B cell (primary cell): Measurements from ENCODE around the gene CRTC2. TPM values are rescaled to one million over a fixed set of nuclear protein-coding genes. Genes with fewer than 3 reads are reported as not detected.

Experiments used
- ATAC-seq: fragments of 200-7000 bp; cut with Tn5 transposase; one replicate; pipeline ENCODE4 v1.10.0; 2021; ENCODE audit warnings: low read depth, mild to moderate bottlenecking, moderate number of reproducible peaks, moderate library complexity
- CTCF ChIA-PET: fragments of 350-600 bp; sonication (Branson Sonifier 250); formaldehyde crosslinking; loops from one replicate; lab custom pipeline; 2021; ENCODE audit warnings: antibody characterized with exemption, inconsistent platforms; lab: Charles Lee
- POLR2A ChIA-PET: fragments of 350-600 bp; sonication (Branson Sonifier 250); formaldehyde crosslinking; loops from one replicate; lab custom pipeline; 2021; ENCODE audit warnings: antibody characterized with exemption; lab: Charles Lee
- DNase-seq: peaks from one replicate; pipeline ENCODE4 v3.0.0; 2013
- H2AFZ ChIP-seq: 2 replicates; pipeline ENCODE4 v1.6.1; 2012; ENCODE audit warnings: mild to moderate bottlenecking, low read depth, low read length; ENCODE audit not compliant: insufficient read depth, poor library complexity, severe bottlenecking
- H3K27ac ChIP-seq, 2 donors: 1 replicate in 1 of 2; 2 replicates in 1 of 2; pipeline ENCODE4 v1.5.1; 2012 to 2013; ENCODE audit warnings: low read length in 2 of 2, mild to moderate bottlenecking in 2 of 2, moderate library complexity in 1 of 2
- H3K27me3 ChIP-seq, 4 experiments: fragments of 200-600 bp in 1 of 4; sonication (generic) in 1 of 4; replicated peaks in 1 of 4; 1 replicate in 2 of 4; 2 replicates in 2 of 4; pipeline versions ENCODE4 v1.6.1 to v1.7.0; 2013 to 2016; ENCODE audit warnings: low read length in 3 of 4, mild to moderate bottlenecking in 2 of 4, mixed read lengths in 1 of 4, moderate library complexity in 1 of 4; ENCODE audit not compliant: insufficient read depth in 4 of 4, control insufficient read depth in 3 of 4; ENCODE audit errors: control extremely low read depth in 1 of 4
- H3K36me3 ChIP-seq, 2 experiments: replicated peaks in 1 of 2; 1 replicate in 1 of 2; 2 replicates in 1 of 2; pipeline versions ENCODE4 v1.6.1 to v1.7.1; 2013; ENCODE audit warnings: low read length in 1 of 2; ENCODE audit not compliant: insufficient read depth in 2 of 2, control insufficient read depth in 1 of 2; ENCODE audit errors: control extremely low read depth in 1 of 2, extremely low read depth in 1 of 2
- H3K4me1 ChIP-seq, 2 donors: fragments of 200-600 bp in 1 of 2; sonication (generic) in 1 of 2; 1 replicate in 1 of 2; 2 replicates in 1 of 2; pipeline versions ENCODE4 v1.5.1 to v1.6.1; 2013 to 2017; ENCODE audit warnings: low read length in 2 of 2; ENCODE audit not compliant: control insufficient read depth in 2 of 2, insufficient read depth in 2 of 2
- H3K4me2 ChIP-seq: replicated peaks from 2 replicates; pipeline ENCODE3; 2012; ENCODE audit warnings: mild to moderate bottlenecking, low read depth, low read length; ENCODE audit not compliant: poor library complexity, severe bottlenecking
- H3K4me3 ChIP-seq, 5 experiments: fragments of 200-600 bp in 1 of 5; sonication (generic) in 1 of 5; 1 replicate in 3 of 5; 2 replicates in 2 of 5; pipeline versions ENCODE4 v1.5.1 to v1.7.0; 2011 to 2016; ENCODE audit warnings: low read length in 4 of 5, mild to moderate bottlenecking in 4 of 5, low read depth in 2 of 5, control low read depth in 1 of 5, moderate library complexity in 1 of 5; ENCODE audit not compliant: insufficient read depth in 1 of 5; ENCODE audit errors: control extremely low read depth in 1 of 5, extremely low read depth in 1 of 5
- H3K79me2 ChIP-seq: fragments of 200-600 bp; sonication (generic); one replicate; pipeline ENCODE4 v1.6.0; 2016; ENCODE audit warnings: low read length; ENCODE audit not compliant: control insufficient read depth, insufficient read depth
- H3K9ac ChIP-seq: fragments of 200-600 bp; sonication (generic); 2 replicates; pipeline ENCODE4 v1.6.1; 2017; ENCODE audit warnings: mild to moderate bottlenecking, low read length, moderate library complexity
- H3K9me3 ChIP-seq, 3 donors: one replicate each; pipeline versions ENCODE4 v1.6.1 to v1.7.1; 2013; ENCODE audit warnings: low read length in 2 of 3; ENCODE audit not compliant: control insufficient read depth in 2 of 3, insufficient read depth in 1 of 3; ENCODE audit errors: control extremely low read depth in 1 of 3
- H4K20me1 ChIP-seq: 2 replicates; pipeline ENCODE4 v1.6.0; 2012; ENCODE audit warnings: mild to moderate bottlenecking, low read length; ENCODE audit not compliant: insufficient read depth, control insufficient read depth, poor library complexity, severe bottlenecking
- H3K27ac Mint-ChIP-seq: one replicate; pipeline ENCODE4 v1.8.0; 2021; ENCODE audit warnings: mixed read lengths
- H3K27me3 Mint-ChIP-seq: one replicate; pipeline ENCODE4 v1.8.0; 2021; ENCODE audit warnings: mixed read lengths
- H3K4me1 Mint-ChIP-seq: one replicate; pipeline ENCODE4 v1.8.0; 2021; ENCODE audit warnings: mixed read lengths
- H3K4me3 Mint-ChIP-seq: one replicate; pipeline ENCODE4 v1.8.0; 2021; ENCODE audit warnings: mixed read lengths
- H3K9me3 Mint-ChIP-seq: one replicate; pipeline ENCODE4 v1.8.0; 2022; ENCODE audit warnings: mixed read lengths; ENCODE audit not compliant: insufficient read depth
- CTCF ChIP-seq: fragments of 200-600 bp; IDR thresholded peaks from one replicate; pipeline ENCODE4 v1.8.0; 2022; ENCODE audit warnings: antibody characterized with exemption, mild to moderate bottlenecking
- EZH2 ChIP-seq: IDR thresholded peaks from 2 replicates; pipeline ENCODE4 v1.6.1; 2012; ENCODE audit warnings: borderline replicate concordance, low read depth, mild to moderate bottlenecking, moderate library complexity, low read length; ENCODE audit not compliant: insufficient read depth, poor library complexity, severe bottlenecking
- WGBS: methylation state at CpG from one replicate; pipeline ENCODE4 v1.1.5; 2013; ENCODE audit warnings: missing lambda C conversion rate; ENCODE audit not compliant: insufficient coverage; 5-methylcytosine and 5-hydroxymethylcytosine counted together
- intact Hi-C: fragments of 100-400 bp; cut with micrococcal nuclease; formaldehyde crosslinking; loops from one replicate; pipeline ENCODE4 v1.10.0; 2022
- polyA plus RNA-seq: library from polyadenylated mRNA; depleted of rRNA; stranded (reverse); fragments of >200 nt; gene quantifications from 2 replicates; pipeline ENCODE4 v1.2.3, GENCODE V29; 2012
- total RNA-seq, 2 donors: library from RNA; stranded (reverse); fragments of 120-200 nt in 1 of 2; gene quantifications; 1 replicate in 1 of 2; 2 replicates in 1 of 2; pipeline versions ENCODE4 v1.2.3 to v1.2.4, GENCODE V29; 2013 to 2022

Gene CRTC2
- total and polyA plus RNA-seq, 2 donors (not counting 1 experiment from before 2014, with no cell fraction given), result 94.6 to 157 TPM

GRCh38 chr1:153959454-153959853 lies 1.0 kb upstream of the CRTC2 start:
- ChIA-PET CTCF (interaction anchor here (1.0 to 5.6 kb wide), 4 partner anchors 8 to 28 kb away, joined by 5 to 47 read pairs (median 8); partner anchors contain the start of genes CREB3L4, DENND4B and JTB), POLR2A (interaction anchor here (1.6 to 9.2 kb wide), 4 partner anchors 8 to 37 kb away, joined by 3 to 115 read pairs (median 16); partner anchors contain the start of genes CREB3L4, DENND4B and GATAD2B)
- Histone ChIP-seq H3K36me3 (peaks cover 0 to 19% of the 10 kb centered on the region in 2 experiments), H2AFZ (no peak overlapping the region), H3K4me2 (no peak overlapping the region), H4K20me1 (peaks cover 40% of the 10 kb centered on the region), H3K79me2 (peaks cover 73% of the 10 kb centered on the region), H3K4me1 (peaks cover 48 to 52% of the 10 kb centered on the region in 2 donors), H3K9me3 (no peaks in the 10 kb centered on the region), H3K27me3 (no peaks in the 10 kb centered on the region), H3K9ac (no peak overlapping the region), H3K4me3 (no peak overlapping the region), H3K27ac (peak overlapping the region in 1 of 2 donors; percentile 97)
- H3K27me3 Mint-ChIP-seq, result no peaks in the 10 kb centered on the region
- ATAC-seq (no peak), DNase-seq (no peak)
- WGBS, result 95% methylated on average over 3 of the region's 3 CpGs
- peaks cover 68% of the 10 kb centered on the region for H3K4me1 Mint-ChIP-seq
- TF ChIP-seq CTCF, result no peak
- TF ChIP-seq EZH2, result no peak
- intact Hi-C loops, result loop anchor here (5.0 kb wide), 1 partner anchor 313 kb away; the partner anchor contains the start of gene HAX1
- H3K27ac Mint-ChIP-seq, result peak overlapping the region; percentile 97
- H3K9me3 Mint-ChIP-seq, result no peaks in the 10 kb centered on the region
- H3K4me3 Mint-ChIP-seq, result no peak overlapping the region

GRCh38 chr1:153958961-153959260 lies 499 bp upstream of the CRTC2 start:
- no peak for ATAC-seq
- Mint-ChIP-seq H3K27ac (peak overlapping the region; percentile 97), H3K4me3 (peak overlapping the region; percentile 100), H3K9me3 (no peaks in the 10 kb centered on the region), H3K27me3 (no peaks in the 10 kb centered on the region), H3K4me1 (peaks cover 70% of the 10 kb centered on the region)
- Histone ChIP-seq H3K79me2 (peaks cover 73% of the 10 kb centered on the region), H4K20me1 (peaks cover 46% of the 10 kb centered on the region), H3K4me1 (peaks cover 45 to 49% of the 10 kb centered on the region in 2 donors), H3K9me3 (no peaks in the 10 kb centered on the region), H3K27ac (peak overlapping the region in 1 of 2 donors; percentile 97), H3K36me3 (peaks cover 0 to 24% of the 10 kb centered on the region in 2 experiments), H3K4me3 (peak overlapping the region in 2 of 5 experiments; percentile 79 to 98), H3K9ac (peak overlapping the region; percentile 99), H3K27me3 (no peaks in the 10 kb centered on the region), H2AFZ (peak overlapping the region; percentile 39), H3K4me2 (peak overlapping the region; percentile 86)
- ChIA-PET CTCF (interaction anchor here (0.7 to 5.6 kb wide), 6 partner anchors 9 to 391 kb away, joined by 3 to 47 read pairs (median 6); partner anchors contain the start of genes CREB3L4, DENND4B and JTB), POLR2A (interaction anchor here (0.5 to 9.2 kb wide), 8 partner anchors 9 to 185 kb away, joined by 3 to 115 read pairs (median 6); partner anchors contain the start of genes CREB3L4, DENND4B, GATAD2B and RPS27)
- DNase-seq, result no peak
- no CpG with 5 or more reads among the region's 4 CpGs for WGBS
- intact Hi-C loops, result loop anchor here (1.0 to 5.0 kb wide), 7 partner anchors 8 to 313 kb away; partner anchors contain the start of genes CREB3L4, DENND4B, HAX1 and JTB
- TF ChIP-seq EZH2 (no peak), CTCF (no peak)
